GM12874 (cell line): ENCODE data around the gene CR2.

Experiments used
- TF ChIP-seq, protein P1 (sequence below): IDR thresholded peaks from 2 replicates; pipeline ENCODE4 v1.5.1; 2011; ENCODE audit warnings: low read depth, mild to moderate bottlenecking, control low read depth, low read length, moderate library complexity; ENCODE audit not compliant: insufficient read depth

Gene CR2

DNA sequence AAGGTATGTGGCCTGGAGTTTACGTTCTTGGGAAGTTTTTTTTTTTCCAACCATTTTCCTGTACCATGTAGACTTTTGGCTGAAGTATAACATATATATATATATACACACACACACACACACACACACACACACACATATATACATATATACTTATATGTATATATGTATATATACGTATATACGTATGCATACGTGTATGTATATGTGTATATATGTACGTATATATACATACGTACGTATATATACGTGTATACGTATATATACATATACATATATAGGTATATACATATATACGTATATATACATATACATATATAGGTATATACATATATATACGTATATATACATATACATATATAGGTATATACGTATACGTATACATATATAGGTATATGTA is 60.8 kb downstream of the CR2 start:
- TF ChIP-seq, protein P1, sequence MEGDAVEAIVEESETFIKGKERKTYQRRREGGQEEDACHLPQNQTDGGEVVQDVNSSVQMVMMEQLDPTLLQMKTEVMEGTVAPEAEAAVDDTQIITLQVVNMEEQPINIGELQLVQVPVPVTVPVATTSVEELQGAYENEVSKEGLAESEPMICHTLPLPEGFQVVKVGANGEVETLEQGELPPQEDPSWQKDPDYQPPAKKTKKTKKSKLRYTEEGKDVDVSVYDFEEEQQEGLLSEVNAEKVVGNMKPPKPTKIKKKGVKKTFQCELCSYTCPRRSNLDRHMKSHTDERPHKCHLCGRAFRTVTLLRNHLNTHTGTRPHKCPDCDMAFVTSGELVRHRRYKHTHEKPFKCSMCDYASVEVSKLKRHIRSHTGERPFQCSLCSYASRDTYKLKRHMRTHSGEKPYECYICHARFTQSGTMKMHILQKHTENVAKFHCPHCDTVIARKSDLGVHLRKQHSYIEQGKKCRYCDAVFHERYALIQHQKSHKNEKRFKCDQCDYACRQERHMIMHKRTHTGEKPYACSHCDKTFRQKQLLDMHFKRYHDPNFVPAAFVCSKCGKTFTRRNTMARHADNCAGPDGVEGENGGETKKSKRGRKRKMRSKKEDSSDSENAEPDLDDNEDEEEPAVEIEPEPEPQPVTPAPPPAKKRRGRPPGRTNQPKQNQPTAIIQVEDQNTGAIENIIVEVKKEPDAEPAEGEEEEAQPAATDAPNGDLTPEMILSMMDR = no peak

DNA sequence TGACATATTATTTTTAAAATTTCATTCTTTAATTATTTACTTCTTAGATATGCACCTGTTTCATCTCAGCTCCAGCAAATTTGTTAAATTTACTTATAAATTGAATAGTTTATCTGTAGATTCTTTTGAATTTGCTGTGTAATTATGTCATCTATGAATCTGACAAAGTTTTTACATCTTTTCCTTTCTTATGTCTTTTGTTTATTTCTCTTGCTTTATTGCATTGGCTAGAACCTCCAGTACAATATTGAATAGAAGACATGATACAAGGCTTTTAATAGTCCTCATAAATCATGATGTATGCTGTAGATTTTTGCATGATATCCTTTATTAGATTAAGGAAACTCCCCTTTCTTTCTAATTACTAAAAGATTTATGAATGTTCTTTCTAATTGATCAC is 62.6 kb downstream of the CR2 start:
- TF ChIP-seq, protein P1 = no peak

DNA sequence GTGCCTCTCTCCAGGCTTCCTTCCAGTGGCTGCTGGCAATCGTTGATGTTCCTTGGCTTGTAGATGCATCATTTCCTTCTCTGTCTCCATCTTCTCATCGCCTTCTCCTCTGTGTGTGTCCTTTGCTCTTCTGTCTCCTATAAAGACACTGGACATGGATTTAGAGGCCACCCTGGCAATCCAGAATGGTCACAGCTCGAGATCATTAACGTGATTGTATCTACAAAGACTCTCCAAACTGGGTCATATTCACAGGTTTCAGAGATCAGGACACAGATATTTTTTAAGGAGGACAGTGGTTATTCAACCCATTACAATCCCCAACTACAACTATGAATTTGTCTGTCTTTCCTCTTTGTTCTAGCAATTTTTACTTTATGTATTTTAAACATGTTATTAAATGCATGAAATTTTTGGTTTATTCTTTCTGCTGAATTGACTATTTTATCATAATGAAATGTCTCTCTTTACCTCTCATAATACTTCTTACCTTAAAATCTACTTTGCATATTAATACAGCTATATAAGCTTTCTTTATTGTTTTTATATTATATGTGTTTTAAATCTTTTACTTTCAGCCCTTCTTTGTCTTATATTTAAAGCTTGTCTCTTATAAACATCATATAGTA is 64.6 kb downstream of the CR2 start:
- TF ChIP-seq, protein P1 = no peak

DNA sequence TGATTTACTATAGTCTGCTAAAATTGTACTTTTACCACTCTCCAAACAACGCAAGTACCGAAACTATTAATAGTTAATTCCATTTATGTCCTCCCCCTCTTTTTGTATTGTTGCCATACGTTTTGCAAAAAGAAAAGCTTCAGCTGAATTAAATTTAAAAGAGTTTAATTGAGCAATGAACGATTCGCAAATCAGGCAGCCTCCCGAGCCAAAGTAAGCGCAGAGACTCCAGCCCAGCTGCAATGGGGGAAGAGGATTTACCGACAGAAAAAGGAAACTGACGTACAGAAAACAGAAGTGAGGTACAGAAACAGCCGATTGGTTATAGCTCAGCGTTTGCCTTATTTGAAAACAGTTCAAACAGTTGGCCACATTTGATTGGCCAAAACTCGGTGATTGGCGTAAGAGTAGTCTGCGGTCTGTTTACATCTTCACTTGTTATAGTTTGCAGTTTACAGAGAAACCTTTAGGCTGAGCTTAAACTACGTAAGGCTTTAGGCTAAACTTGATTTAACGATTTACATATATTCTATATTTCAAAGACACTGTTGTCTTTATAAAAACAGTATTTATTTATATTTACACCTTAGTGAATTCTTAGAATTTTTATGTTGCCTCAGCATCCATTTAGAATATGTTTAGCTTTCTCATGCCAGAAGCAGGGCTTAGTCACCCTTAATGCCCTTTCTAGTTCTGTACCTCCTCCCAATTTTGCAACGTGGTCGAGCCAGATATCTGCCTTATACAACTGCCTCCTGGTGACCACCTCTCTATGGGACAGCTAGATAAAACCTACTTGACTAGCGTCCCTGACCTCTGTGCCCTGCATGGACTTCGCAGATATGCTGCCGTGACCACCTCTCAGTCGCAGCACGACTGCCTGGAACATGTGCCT is 65.6 kb downstream of the CR2 start:
- TF ChIP-seq, protein P1 = no peak
